GM10248 (cell line): ENCODE data around the gene PLPP2.

Experiments
- CTCF ChIA-PET: fragments of 300-600 bp; sonication (Branson Sonifier 250); formaldehyde crosslinking; extraction: SDS; loops from one replicate; lab custom pipeline; 2021; ENCODE audit warnings: antibody characterized with exemption; lab: Yijun Ruan, JAX
- POLR2A ChIA-PET: fragments of 350-650 bp; sonication (Branson Sonifier 250); formaldehyde crosslinking; extraction: SDS; loops from one replicate; lab custom pipeline; 2020; ENCODE audit warnings: antibody characterized with exemption; lab: Yijun Ruan, JAX
- DNase-seq: peaks from one replicate; pipeline ENCODE4 v3.0.0; 2012; ENCODE audit errors: extremely low spot score
- CTCF ChIP-seq: IDR thresholded peaks from 2 replicates; pipeline ENCODE4 v1.5.1; 2012; ENCODE audit warnings: mild to moderate bottlenecking, low read depth; ENCODE audit errors: extremely low read depth, missing control alignments, control extremely low read depth

The PLPP2 gene

GRCh38 chr19:335072-335471, 43.9 kb upstream of the PLPP2 start:
- ChIA-PET CTCF (no interaction called here), POLR2A (no interaction called here)
- no peak for DNase-seq
- no peak for TF ChIP-seq CTCF

- TF ChIP-seq CTCF = no peak
- ChIA-PET POLR2A (no interaction called here), CTCF (no interaction called here)
- no peak for DNase-seq
Measured at GRCh38 chr19:334296-335071, 43.3 kb upstream of the PLPP2 start.

GRCh38 chr19:330503-330902, 39.3 kb upstream of the PLPP2 start:
- DNase-seq = no peak
- POLR2A ChIA-PET = no interaction called here
- CTCF ChIA-PET = no interaction called here
- TF ChIP-seq CTCF = no peak

- POLR2A ChIA-PET = no interaction called here
- CTCF ChIA-PET = no interaction called here
- no peak for DNase-seq
- TF ChIP-seq CTCF = no peak
Measured at GRCh38 chr19:329876-330275, 38.7 kb upstream of the PLPP2 start.

- ChIA-PET CTCF (no interaction called here), POLR2A (no interaction called here)
- TF ChIP-seq CTCF = no peak
- no peak for DNase-seq
Measured at GRCh38 chr19:328025-328505, 36.9 kb upstream of the PLPP2 start.

- POLR2A ChIA-PET = no interaction called here
- DNase-seq = no peak
- no peak for TF ChIP-seq CTCF
- CTCF ChIA-PET = no interaction called here
Measured at GRCh38 chr19:327291-328024, 36.3 kb upstream of the PLPP2 start.
